Mesenteric fat pad (tissue), 1 donor: ENCODE measurements around the gene PAWR. TPM values are rescaled to one million over a fixed set of nuclear protein-coding genes. Genes with fewer than 3 reads are reported as not detected.
"Not testable (repeated sequence)": the region's sequence is repeated elsewhere in the genome, so short reads cannot be mapped to it uniquely, and the experiment has no call there.

Source experiments
- DNase-seq: peaks from one replicate; pipeline ENCODE4 v3.0.0-alpha.2; 2020; ENCODE audit warnings: low spot score
- total RNA-seq: library from RNA; stranded (reverse); fragmentation: NEBNext Ultra II Directional; extraction: Animal tissue kit (Norgen Biotek cat#: 25700); gene quantifications from one replicate; pipeline ENCODE4 v1.2.1, GENCODE V29; 2021
- donor health status: DM: yes; HTN: yes; CAD: no.

Gene PAWR
- total RNA-seq, 1 donor from 2014 or later: 25.9 TPM

DNA sequence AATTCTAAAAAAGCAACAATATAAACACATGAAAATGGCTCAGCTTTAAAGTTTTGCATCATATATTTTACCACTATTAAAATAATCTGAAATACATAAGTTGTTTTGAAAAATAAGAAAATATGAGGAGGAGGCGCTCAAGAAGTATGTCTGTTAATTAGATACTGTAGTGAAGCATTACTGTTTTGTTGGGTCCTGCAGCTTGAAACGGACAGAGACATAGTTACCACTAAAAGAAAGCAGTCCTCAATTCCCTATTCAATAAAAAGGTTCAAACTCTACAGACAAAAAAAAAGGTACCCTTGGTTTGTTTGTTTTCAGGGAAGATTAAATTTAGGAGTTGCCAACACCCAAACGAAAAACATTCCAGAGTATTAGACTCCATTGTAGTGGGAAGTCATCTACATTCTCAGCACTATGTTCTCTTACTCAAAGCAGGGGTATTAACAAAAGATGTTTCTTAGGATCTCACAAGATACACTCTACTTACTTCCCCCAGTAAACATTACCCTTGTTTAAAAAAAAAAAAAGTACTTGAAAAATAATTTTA, 3.0 kb downstream of the PAWR start:
- DNase-seq: no peak

DNA sequence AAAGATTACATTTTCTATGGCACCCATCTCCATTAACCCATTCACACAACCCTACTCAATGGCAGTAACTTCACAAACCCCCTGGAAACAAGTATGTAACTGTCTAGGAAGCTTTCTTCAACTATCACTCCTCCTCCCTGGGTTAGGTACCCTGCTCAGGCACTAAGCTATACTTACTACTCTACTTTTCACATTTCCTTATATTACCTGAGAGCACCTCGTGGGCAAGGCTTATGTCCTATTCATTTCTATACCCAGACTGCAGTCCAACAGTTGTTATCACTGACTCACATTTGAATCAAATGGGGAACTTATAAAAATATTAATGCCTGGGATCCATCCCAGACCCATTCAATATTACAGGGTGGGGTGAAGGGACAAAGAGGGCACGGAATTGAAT, 4.6 kb downstream of the PAWR start:
- DNase-seq: no peak

DNA sequence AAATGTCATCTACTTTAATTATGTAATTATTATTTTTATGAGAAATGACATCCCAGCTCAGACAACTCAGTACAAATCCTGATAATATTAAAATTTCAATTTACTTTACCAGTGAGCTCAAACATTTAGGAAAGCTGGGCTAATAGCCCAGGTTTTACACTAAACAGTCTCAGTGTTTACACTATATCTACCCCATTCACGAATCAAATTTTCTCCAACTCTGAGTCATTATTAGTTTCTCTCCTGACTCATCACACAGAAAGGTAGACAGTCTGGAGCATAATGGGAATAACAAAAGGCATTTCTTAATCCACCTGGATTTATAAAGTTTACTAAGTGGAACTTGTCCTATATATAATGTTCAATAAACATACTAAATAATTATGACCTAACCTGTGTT, 5.7 kb downstream of the PAWR start:
- DNase-seq: no peak

DNA sequence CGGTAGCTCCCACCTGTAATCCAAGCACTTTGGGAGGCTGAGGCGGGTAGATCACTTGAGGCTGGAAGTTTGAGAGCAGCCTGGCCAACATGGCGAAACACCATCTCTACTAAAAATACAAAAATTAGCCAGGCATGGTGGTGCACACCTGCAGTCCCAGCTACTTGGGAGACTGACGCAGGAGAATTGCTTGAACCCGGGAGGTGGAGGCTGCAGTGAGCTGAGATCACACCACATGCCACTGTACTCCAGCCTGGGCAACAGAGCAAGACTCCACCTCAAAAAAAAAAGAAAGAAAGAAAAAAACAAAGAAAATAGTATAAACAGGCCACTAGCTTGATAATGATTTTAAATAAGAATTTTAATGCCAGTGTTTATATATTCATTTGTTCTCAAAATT, 6.4 kb downstream of the PAWR start:
- DNase-seq: not testable (repeated sequence)

DNA sequence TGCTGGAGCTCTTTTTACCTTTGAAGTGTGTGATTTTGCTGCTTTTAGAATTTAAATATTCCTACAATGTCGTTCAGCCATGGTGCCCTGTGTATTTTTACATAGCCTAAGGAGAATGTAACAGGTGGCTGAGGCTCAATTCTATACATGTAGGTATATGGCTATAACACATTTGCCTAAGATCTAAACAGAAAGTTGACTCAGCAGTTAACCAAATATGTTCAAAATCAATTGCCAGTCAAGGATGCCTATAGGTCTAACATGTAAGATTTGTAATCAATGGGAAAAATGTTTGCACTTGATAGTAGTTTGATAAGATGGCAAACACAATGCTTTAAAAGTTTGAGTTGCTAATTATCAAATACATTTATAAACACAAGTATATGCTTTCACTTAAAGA, 8.2 kb downstream of the PAWR start:
- DNase-seq: no peak

DNA sequence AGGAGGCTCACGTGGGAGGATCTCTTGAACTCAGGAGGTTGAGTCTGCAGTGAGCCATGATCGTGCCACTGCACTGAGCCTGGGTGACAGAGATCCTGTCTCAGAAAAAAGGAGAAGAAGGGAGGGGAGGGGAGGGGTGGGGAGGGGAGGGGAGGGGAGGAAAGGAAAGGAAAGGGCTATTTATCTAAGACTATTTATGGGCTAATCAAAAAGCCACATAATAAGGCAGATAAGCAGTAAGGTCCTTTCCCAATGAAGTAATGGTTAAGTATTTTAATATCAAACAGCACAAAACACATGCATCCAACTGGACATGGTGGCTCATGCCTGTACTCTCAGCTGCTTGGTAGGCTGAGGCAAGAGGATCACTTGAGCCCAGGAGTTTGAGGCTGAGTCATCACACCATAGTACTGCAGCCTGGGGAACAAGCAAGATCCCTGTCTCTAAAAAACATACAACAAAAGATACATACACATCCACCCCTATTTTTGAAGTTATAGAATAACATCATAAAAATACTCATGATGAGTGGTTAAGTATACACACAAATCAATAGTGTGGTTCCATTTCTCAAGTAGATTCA, 9.7 kb downstream of the PAWR start:
- no peak for DNase-seq

DNA sequence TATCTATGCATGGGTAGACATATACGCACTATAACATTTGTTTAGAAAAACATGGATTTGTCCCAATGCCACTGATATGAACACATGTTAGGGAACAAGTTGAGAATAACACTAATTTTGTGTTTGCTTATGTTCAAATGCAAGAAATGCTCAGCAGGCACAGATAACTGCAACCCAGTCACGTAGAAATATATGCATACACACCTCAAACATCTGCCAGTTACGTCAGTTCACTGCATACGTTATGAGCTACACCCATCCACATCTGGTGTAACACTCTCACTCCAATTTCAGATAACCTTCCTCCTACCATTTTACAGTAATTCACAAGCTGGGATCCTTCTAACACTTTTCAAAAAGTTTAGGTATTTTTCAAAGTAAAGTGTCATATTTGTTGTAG, 10.7 kb downstream of the PAWR start:
- no peak for DNase-seq

DNA sequence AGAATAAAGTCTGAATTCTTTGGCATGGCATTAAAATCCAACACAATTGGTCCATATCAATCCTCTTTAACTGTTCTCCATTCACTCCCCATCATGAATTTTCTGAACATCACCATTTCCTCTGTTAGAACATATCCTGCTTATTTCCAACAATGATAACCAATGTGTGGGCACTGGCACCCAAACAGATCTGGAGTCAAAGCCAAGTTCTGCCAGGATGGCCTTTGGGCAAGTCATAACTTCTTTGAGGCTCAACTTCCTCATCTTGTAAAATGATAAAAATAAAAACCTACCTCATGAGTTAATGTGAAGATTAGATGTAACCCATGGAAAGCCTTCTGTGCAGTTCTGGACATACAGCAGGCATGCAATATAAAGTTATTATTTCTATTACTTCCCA, 12.5 kb downstream of the PAWR start:
- DNase-seq: no peak

DNA sequence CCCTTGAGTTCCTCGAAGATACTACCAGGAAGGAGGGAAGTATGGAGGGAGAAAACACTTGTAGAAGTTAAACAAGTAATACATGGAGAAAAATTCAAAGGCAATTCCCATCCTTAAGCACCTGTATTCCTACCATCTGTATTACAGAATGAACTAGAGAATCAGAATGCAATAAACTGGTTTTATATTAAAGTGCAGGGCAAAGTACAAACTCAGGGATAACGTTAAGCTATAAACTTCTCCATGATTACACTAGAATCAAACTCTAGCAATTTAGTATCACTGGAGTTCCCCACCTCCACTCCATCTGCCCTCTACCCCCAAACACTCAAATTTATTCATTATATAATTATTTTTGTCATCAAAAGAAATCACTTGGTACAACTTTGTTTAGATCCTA, 13.1 kb downstream of the PAWR start:
- no peak for DNase-seq

DNA sequence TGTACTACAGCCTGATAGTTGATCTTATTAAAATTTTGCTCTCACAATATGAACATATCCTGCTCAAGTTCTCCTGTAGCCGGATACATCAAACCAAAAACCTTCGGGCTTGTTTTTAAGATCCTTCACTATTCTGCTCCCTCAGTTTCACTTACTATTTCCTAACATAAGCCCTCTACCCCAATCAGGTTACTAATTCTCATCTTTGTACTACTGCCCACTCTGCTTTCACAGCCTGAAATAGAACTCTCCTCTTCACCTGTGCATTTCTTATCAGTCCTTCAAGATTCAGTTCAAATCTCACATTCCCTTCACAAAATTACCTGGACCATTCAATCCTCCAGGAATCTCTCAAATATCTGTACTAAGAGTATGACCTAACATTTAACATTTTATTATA, 14.2 kb downstream of the PAWR start:
- DNase-seq: no peak

DNA sequence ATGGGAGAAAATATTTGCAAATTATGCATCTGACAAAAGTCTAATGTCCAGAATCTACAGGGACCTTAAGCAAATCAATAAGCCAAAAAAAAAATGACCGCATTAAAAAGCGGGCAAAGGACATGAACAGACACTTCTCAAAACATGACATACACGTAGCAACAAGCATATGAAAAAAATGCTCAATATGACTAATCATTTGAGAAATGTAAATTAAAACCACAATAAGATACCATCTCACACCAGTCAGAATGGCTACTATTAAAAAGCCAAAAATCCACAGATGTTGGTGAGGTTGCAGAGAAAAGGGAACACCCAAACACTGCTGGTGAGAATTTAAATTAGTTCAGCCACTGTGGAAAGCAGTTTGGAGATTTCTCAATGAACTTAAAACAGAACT, 16.1 kb downstream of the PAWR start:
- DNase-seq: no peak

DNA sequence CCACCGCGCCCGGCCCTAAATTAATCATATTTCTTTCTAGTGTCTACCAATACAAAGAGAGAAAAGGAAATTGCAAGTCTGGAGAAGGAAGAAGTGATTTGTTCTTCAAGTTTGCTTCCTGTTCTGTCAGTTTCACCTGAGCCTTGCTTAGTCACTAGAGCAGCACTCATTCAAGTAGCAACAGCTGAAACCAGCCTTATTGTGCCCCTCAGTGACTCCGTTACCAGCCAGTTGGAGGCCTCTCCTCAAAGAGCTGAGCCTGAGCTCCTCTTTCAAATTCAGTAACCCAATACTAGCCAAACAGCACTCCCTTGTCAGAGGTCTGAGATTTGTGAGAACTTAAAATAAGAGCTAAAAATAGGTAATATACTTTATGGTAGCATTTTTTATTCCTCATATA, 17.4 kb downstream of the PAWR start:
- DNase-seq: no peak

DNA sequence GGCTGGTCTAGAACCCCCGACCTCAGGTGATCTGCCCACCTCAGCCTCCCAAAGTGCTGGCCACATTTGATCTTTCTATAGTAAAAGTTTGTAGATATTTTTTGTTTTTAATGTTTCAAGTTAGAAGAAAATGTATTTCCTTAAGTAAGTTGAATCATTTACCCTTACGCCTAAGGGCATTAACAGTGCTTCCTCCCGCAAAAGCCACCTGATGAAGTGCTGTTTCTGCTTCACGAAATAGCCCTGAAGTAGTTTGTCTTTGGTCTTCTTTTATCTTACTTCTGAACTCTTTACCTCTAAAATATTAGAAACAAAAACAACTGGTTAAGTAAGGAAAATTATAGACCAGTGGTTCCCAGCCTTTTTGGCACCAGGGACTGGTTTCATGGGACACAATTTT, 22.7 kb downstream of the PAWR start:
- no peak for DNase-seq

DNA sequence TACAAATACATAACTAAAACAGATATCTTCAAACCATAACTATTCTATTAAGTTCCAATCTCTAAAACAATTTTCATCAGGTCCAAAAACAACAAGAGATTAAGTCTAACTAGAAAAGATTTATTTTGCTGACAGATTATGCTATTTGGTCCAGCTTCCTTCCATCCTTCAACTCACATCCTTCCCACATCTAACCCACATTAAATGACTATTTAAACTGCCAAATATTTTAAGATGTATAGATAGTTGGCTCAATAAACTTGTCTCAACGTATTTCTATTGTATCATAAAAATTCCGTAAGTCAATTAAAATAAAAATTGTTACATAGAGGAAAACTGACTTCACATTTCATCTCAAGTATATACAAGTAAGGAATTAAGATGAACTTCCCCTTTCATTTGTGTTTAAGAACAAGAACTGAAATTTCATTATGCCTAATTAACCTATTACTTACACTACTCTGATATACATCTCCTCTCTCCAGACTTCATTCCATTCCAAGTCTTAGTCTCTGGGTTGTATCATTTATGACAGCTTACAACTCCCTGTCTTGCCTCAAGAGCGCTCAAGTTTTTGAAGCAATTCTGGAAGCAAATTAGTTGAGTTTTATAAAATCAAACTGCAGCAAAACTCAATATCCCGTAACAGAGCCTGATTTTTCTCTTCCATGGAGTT, 25.4 kb downstream of the PAWR start:
- no peak for DNase-seq

DNA sequence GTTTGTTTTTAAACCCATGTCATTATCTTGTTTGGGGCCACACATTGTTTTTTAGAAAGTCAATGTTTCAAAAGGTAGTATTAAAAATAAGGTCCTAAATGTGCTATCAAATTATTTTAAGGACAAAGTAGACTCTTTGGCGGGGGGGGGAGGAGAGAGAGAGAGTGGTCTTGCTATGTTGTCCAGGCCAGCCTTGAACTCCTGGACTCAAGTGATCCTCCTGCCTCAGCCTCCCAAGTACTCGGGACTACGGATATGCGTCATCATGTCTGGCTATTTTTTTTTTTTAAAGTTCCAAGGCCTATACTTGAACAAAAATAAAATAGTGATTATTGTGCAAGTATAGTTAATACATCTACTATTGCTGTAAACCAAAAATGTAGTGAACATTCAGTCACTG, 26.2 kb downstream of the PAWR start:
- DNase-seq: no peak

DNA sequence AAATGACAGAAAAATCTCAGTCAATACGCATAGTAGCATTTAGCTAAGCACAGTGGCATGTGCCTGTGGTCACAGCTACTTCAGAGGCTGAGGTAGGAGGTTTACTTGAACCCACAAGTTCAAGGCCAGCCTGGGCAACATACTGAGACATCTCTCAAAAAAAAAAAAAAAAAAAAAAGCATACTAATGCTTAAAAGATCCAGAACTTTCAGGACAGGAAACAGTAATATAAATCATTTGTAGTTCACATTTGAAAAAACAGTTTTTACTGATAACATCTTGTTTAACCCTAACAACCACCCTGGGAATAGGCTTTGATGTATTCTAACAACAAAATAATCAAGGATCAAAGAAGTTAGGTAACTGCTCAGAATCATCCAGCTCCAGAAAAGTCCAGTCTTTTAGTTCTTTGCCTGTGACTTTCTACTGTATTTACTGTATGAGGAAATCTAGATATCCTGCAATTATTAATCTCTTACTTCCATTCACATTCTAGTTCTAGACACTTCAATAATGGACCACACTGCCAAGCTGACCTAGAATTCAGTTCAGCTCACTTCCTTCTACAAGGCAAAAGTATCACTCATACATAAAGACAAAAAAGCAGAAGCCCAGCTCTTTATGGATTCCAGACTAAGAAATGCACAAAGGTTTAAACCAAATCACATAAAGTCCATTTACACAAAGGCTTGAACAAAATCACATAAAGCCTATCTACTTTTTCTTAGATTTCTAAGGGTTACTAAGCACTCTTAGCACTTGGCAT, 28.5 kb downstream of the PAWR start:
- no peak for DNase-seq

DNA sequence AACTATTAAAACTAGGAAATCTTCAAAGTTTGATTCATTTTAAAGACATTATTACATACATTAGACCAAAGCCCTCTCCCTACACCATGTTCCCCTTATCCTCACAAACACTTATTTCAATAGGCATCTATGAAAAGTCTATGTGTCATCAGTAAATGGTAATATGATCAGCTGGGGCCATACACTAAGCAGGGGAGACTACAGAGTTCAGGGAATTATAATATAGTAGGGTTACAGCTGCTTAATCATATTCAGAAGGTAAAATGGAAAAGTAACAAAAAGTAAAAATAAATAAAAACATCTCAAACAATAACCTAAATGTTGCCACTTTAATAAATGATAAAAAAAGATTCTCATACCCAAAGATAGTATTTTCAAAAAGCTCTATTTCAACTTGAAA, 29.1 kb downstream of the PAWR start:
- DNase-seq: no peak

DNA sequence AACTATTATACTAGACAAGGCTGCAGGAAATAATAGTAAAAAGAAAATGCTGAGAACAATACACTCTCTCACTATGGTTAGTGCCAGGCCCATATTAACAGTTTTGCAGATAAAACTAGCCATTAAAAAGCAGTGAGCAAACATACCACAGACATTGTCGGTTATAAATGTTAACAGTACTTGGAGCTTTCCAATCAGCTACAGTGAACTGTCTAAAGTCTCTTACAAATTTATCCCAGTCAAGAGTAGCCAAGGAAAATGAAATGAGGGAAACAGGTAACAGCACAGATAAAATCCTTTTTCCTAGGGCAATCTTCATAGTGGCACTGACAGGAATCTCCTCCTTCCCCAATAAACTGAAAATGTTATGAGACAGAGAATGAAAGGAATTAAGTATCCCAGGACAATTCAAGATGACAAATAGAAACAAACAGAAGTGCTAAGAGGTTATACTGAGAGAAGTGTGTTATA, 30.8 kb downstream of the PAWR start:
- DNase-seq: no peak

DNA sequence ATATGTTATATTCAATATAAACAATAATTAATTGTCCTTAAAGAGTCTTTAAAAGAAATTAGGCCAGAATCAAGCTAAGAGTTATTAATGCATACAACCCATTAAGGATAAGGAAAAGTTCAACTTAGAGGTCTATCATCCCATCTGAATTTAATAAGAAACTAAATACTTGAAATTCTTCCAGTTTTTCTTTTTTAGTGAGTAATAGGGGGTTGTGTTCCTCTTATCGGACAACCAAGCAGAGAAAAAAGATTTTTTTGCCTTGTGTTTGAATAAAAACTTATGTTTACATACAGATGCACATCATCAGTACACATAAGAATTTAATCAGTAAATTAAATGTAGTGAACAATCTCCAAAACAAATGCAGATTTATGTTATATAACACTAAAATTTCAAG, 32.5 kb downstream of the PAWR start:
- no peak for DNase-seq

DNA sequence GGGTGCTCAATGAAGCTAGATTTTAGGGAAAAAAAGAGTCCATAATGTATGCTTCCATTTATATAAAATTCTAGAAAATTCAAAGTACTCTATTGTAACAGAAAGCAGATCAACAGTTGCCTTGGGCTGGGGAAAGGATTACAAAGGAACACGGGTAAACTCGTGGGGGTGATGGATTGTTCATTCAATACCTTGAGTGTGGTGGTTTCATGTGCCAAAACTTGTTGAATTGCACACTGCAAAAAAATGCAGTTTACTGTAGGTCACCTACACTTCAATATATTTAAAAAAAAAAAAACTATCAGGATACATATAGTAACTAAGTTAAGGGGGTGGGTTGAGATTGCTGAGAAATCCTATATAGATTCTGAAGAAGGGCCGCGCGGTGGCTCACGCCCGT, 33.6 kb downstream of the PAWR start:
- no peak for DNase-seq

DNA sequence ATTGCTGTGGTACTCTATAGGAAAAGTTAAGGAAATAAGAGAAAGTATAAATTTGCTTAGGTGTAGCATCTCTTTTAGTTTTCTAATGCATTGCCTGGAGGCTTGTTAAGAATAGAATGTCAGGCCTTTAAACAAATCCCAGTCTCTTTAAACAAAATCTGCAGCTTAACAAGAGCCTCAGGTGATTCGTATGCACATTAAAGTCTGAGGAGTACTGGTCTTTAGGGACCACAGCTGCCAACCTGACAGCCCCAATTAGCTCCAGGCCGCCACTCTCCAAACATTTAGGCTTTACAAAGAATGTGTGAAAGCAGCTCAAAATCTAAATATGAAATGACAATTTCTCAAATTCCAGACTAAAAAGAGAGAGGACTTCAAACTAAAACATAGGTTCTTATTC, 35.7 kb downstream of the PAWR start:
- no peak for DNase-seq

DNA sequence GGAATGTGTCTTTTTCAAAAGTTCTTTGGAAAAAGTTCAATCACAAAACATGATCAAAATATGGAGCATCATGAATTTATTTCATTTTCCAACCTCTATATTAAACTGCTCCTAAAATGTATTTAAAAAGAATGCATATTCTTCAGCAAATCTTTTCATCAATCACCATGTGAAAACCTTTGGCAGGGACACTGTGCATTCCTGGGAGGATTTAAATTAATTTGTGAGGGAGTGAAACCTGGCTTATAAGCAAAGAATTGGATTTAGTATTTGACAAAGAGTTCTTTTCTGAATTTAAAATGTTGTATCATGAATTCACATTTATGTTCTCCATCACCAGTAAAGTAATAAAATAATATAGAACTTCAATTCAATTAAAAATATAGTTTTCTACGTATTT, 38.2 kb downstream of the PAWR start:
- no peak for DNase-seq
